PC-3 (cell line): ENCODE data around the gene DUSP28.

Experiments
- EZH2 ChIP-seq: fragments of 300-600 bp; sonication (generic); IDR thresholded peaks from one replicate; pipeline ENCODE4 v1.6.1; 2017; ENCODE audit warnings: antibody characterized with exemption, mild to moderate bottlenecking, low read length; ENCODE audit not compliant: unreplicated experiment
- EZH2phosphoT487 ChIP-seq: fragments of 300-600 bp; sonication (generic); IDR thresholded peaks from 2 replicates; pipeline ENCODE4 v1.6.1; 2018; ENCODE audit warnings: mild to moderate bottlenecking, antibody characterized with exemption, low read length, borderline replicate concordance
- TF ChIP-seq, protein P1 (sequence below): fragments of 300-600 bp; sonication (generic); conservative IDR thresholded peaks from 2 replicates; pipeline ENCODE4 v1.5.1; 2017; ENCODE audit warnings: antibody characterized with exemption, low read depth, mild to moderate bottlenecking, low read length

DNA sequence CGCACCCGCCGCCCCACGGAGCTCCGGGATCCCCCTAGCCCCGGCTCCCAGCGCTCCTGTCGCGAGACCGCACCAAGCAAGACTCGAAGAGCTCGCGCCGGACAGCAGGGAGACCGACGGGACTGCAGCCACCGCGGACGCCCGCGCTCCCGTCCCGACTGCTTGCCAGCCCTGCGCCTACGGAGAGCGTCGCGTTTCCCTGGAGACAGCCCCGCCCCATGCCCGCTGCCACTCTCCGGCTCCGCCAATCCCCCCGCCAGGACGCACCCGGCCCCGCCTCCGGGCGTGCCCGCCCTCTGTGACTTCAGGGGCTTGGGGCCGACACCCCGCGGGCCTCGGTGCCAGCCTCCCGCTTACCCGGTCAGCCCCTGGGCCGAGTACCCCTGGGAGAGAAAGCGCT is 2.3 kb upstream of the DUSP28 start, which contains the start of gene ANKMY1:
- TF ChIP-seq, protein P1, sequence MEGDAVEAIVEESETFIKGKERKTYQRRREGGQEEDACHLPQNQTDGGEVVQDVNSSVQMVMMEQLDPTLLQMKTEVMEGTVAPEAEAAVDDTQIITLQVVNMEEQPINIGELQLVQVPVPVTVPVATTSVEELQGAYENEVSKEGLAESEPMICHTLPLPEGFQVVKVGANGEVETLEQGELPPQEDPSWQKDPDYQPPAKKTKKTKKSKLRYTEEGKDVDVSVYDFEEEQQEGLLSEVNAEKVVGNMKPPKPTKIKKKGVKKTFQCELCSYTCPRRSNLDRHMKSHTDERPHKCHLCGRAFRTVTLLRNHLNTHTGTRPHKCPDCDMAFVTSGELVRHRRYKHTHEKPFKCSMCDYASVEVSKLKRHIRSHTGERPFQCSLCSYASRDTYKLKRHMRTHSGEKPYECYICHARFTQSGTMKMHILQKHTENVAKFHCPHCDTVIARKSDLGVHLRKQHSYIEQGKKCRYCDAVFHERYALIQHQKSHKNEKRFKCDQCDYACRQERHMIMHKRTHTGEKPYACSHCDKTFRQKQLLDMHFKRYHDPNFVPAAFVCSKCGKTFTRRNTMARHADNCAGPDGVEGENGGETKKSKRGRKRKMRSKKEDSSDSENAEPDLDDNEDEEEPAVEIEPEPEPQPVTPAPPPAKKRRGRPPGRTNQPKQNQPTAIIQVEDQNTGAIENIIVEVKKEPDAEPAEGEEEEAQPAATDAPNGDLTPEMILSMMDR: no peak
- TF ChIP-seq EZH2phosphoT487 (no peak), EZH2 (no peak)
